ENCODE results near the gene MAN1B1. TPM values are rescaled to one million over a fixed set of nuclear protein-coding genes. Genes with fewer than 3 reads are reported as not detected.

Gene MAN1B1
- total RNA-seq, 3 donors from 2014 or later (not counting 1 experiment from before 2014, with no cell fraction given) = 75.1 to 99.4 (median 80.4) TPM

GRCh38 chr9:137146527-137146918 is 59.7 kb downstream of the MAN1B1 start:
- Histone ChIP-seq H3K27ac (ENCODE audit: low read length) (no peak overlapping the region), H3K4me3 (ENCODE audit: low read length) (no peak overlapping the region), H3K36me3 (ENCODE audit: control insufficient read depth, insufficient read depth, low read length) (no peaks in the 10 kb centered on the region), H3K9me3 (ENCODE audit: control insufficient read depth, insufficient read depth, low read length) (no peaks in the 10 kb centered on the region), H3K4me1 (ENCODE audit: control insufficient read depth, insufficient read depth, low read length) (peaks cover 8% of the 10 kb centered on the region), H3K27me3 (ENCODE audit: control insufficient read depth, insufficient read depth, low read length) (peaks cover 3% of the 10 kb centered on the region)
- intact Hi-C loops (cut with micrococcal nuclease) = no loop called here
- H3K4me1 Mint-ChIP-seq = no peaks in the 10 kb centered on the region
- no peak overlapping the region for H3K4me3 Mint-ChIP-seq
- WGBS (ENCODE audit: insufficient coverage) = 74% methylated on average over 9 of the region's 9 CpGs
- H3K27me3 Mint-ChIP-seq (ENCODE audit: low read depth in 2 of 2) = peaks cover 0 to 16% of the 10 kb centered on the region in 2 donors
- H3K36me3 Mint-ChIP-seq = no peaks in the 10 kb centered on the region
- no peak for DNase-seq
- no peak for TF ChIP-seq CTCF (IDR thresholded peaks at IDR 0.05)
- H3K9me3 Mint-ChIP-seq = no peaks in the 10 kb centered on the region
- H3K27ac Mint-ChIP-seq = no peak overlapping the region
- no peak for ATAC-seq

- H3K9me3 Mint-ChIP-seq = no peaks in the 10 kb centered on the region
- no peaks in the 10 kb centered on the region for H3K9me3 ChIP-seq (ENCODE audit: control insufficient read depth, insufficient read depth, low read length)
- no peaks in the 10 kb centered on the region for H3K36me3 Mint-ChIP-seq
- H3K4me3 ChIP-seq (ENCODE audit: low read length) = no peak overlapping the region
- ATAC-seq (no peak), DNase-seq (no peak)
- H3K36me3 ChIP-seq (ENCODE audit: control insufficient read depth, insufficient read depth, low read length) = no peaks in the 10 kb centered on the region
- no peak overlapping the region for H3K27ac Mint-ChIP-seq
- H3K27me3 ChIP-seq (ENCODE audit: control insufficient read depth, insufficient read depth, low read length) = peaks cover 3% of the 10 kb centered on the region
- no peaks in the 10 kb centered on the region for H3K4me1 Mint-ChIP-seq
- intact Hi-C loops (cut with micrococcal nuclease) = no loop called here
- H3K4me1 ChIP-seq (ENCODE audit: control insufficient read depth, insufficient read depth, low read length) = peaks cover 8% of the 10 kb centered on the region
- WGBS (ENCODE audit: insufficient coverage) = 86% methylated on average over 26 of the region's 26 CpGs
- peaks cover 0 to 11% of the 10 kb centered on the region in 2 donors for H3K27me3 Mint-ChIP-seq (ENCODE audit: low read depth in 2 of 2)
- no peak overlapping the region for H3K4me3 Mint-ChIP-seq
- TF ChIP-seq CTCF (IDR thresholded peaks at IDR 0.05) = no peak
- no peak overlapping the region for H3K27ac ChIP-seq (ENCODE audit: low read length)
Observed at GRCh38 chr9:137147091-137147792, 60.5 kb downstream of the MAN1B1 start.

GRCh38 chr9:137147793-137148160 is 61.0 kb downstream of the MAN1B1 start:
- 33% methylated on average over 24 of the region's 24 CpGs for WGBS (ENCODE audit: insufficient coverage)
- Mint-ChIP-seq H3K4me3 (no peak overlapping the region), H3K9me3 (no peaks in the 10 kb centered on the region), H3K4me1 (no peaks in the 10 kb centered on the region), H3K36me3 (no peaks in the 10 kb centered on the region), H3K27ac (no peak overlapping the region), H3K27me3 (ENCODE audit: low read depth in 2 of 2) (peaks cover 0 to 8% of the 10 kb centered on the region in 2 donors)
- H3K27me3 ChIP-seq (ENCODE audit: control insufficient read depth, insufficient read depth, low read length) = peaks cover under 1% of the 10 kb centered on the region
- H3K36me3 ChIP-seq (ENCODE audit: control insufficient read depth, insufficient read depth, low read length) = no peaks in the 10 kb centered on the region
- intact Hi-C loops (cut with micrococcal nuclease) = no loop called here
- ATAC-seq (no peak), DNase-seq (no peak)
- H3K9me3 ChIP-seq (ENCODE audit: control insufficient read depth, insufficient read depth, low read length) = no peaks in the 10 kb centered on the region
- no peak overlapping the region for H3K27ac ChIP-seq (ENCODE audit: low read length)
- H3K4me1 ChIP-seq (ENCODE audit: control insufficient read depth, insufficient read depth, low read length) = peaks cover 8% of the 10 kb centered on the region
- no peak overlapping the region for H3K4me3 ChIP-seq (ENCODE audit: low read length)
- no peak for TF ChIP-seq CTCF (IDR thresholded peaks at IDR 0.05)

- no peak overlapping the region for H3K27ac ChIP-seq (ENCODE audit: low read length)
- no peak for DNase-seq
- H3K4me3 Mint-ChIP-seq = no peak overlapping the region
Observed at GRCh38 chr9:137148242-137148641, 61.5 kb downstream of the MAN1B1 start.

More at GRCh38 chr9:137148242-137148641, 61.5 kb downstream of the MAN1B1 start:
- no peaks in the 10 kb centered on the region for H3K9me3 ChIP-seq (ENCODE audit: control insufficient read depth, insufficient read depth, low read length)
- Mint-ChIP-seq H3K36me3 (no peaks in the 10 kb centered on the region), H3K27ac (no peak overlapping the region), H3K27me3 (ENCODE audit: low read depth in 2 of 2) (peaks cover 0 to 8% of the 10 kb centered on the region in 2 donors), H3K4me1 (no peaks in the 10 kb centered on the region), H3K9me3 (no peaks in the 10 kb centered on the region)
- intact Hi-C loops (cut with micrococcal nuclease) = no loop called here
- WGBS (ENCODE audit: insufficient coverage) = 79% methylated on average over 27 of the region's 27 CpGs
- no peaks in the 10 kb centered on the region for H3K36me3 ChIP-seq (ENCODE audit: control insufficient read depth, insufficient read depth, low read length)
- H3K27me3 ChIP-seq (ENCODE audit: control insufficient read depth, insufficient read depth, low read length) = no peaks in the 10 kb centered on the region
- TF ChIP-seq CTCF (IDR thresholded peaks at IDR 0.05) = no peak
- no peak overlapping the region for H3K4me3 ChIP-seq (ENCODE audit: low read length)
- ATAC-seq = no peak
- peaks cover 8% of the 10 kb centered on the region for H3K4me1 ChIP-seq (ENCODE audit: control insufficient read depth, insufficient read depth, low read length)

Measured in natural killer cell (primary cell).